Body of pancreas (tissue), 4 donors: Measurements from ENCODE around the gene ABCC9. TPM values are rescaled to one million over a fixed set of nuclear protein-coding genes. Genes with fewer than 3 reads are reported as not detected.

Source experiments
- ATAC-seq: fragments of 150-250 bp; one replicate; pipeline ENCODE4 v1.9.1; 2016
- DNase-seq, 4 donors: peaks; one replicate each; pipeline ENCODE4 v3.0.0-alpha.2; 2019
- H3K27ac ChIP-seq, 4 donors: fragments of 200-600 bp; sonication (generic); 1 replicate in 3 of 4; 2 replicates in 1 of 4; pipeline versions ENCODE4 v1.5.1 to v1.6.1; 2016 to 2019; ENCODE audit warnings: mild to moderate bottlenecking in 1 of 4, mixed read lengths in 1 of 4, moderate library complexity in 1 of 4
- H3K27me3 ChIP-seq, 2 donors: fragments of 200-600 bp; sonication (generic); one replicate each; pipeline ENCODE4 v1.6.0; 2016; ENCODE audit warnings: mild to moderate bottlenecking in 1 of 2
- H3K36me3 ChIP-seq, 2 donors: fragments of 200-600 bp; sonication (generic); replicated peaks in 1 of 2; 2 replicates each; pipeline ENCODE4 v1.5.1; 2016; ENCODE audit warnings: low read depth in 2 of 2; ENCODE audit not compliant: insufficient read depth in 1 of 2
- H3K4me1 ChIP-seq: fragments of 200-600 bp; sonication (generic); one replicate; pipeline ENCODE4 v1.6.0; 2016
- H3K4me3 ChIP-seq, 2 donors: fragments of 200-600 bp; sonication (generic); 1 replicate in 1 of 2; 2 replicates in 1 of 2; pipeline ENCODE4 v1.5.1; 2016 to 2019
- H3K9me3 ChIP-seq, 3 donors: fragments of 200-600 bp; sonication (generic); 1 replicate in 2 of 3; 2 replicates in 1 of 3; pipeline ENCODE4 v1.5.1; 2016
- CTCF ChIP-seq, 7 experiments: fragments of 450-650 bp in 4 of 7; fragments of 200-600 bp in 3 of 7; sonication (generic) in 3 of 7; IDR thresholded peaks; one replicate each; pipeline ENCODE4 v1.5.1; 2016 to 2019; ENCODE audit warnings: antibody characterized with exemption in 7 of 7
- POLR2A ChIP-seq, 3 donors: fragments of 450-650 bp; IDR thresholded peaks; one replicate each; pipeline ENCODE4 v1.6.1; 2016; ENCODE audit warnings: antibody characterized with exemption in 3 of 3, mild to moderate bottlenecking in 2 of 3
- WGBS, 2 donors: methylation state at CpG; one replicate each; pipeline ENCODE4 v1.1.5; 2017; 5-methylcytosine and 5-hydroxymethylcytosine counted together
- intact Hi-C: fragments of 100-400 bp; cut with DNase I; formaldehyde crosslinking; loops from one replicate; pipeline ENCODE4 v1.15.1; 2023
- small RNA-seq: library from RNA; depleted of rRNA; stranded (forward); fragments of <200 nt; gene quantifications from one replicate; pipeline ENCODE3, GENCODE V24; 2016
- total RNA-seq, 2 donors: library from RNA; depleted of rRNA; stranded (reverse); fragments of >200 nt; gene quantifications; one replicate each; pipeline ENCODE4 v1.1.0, GENCODE V29; 2016

Gene ABCC9
- total RNA-seq, 2 donors from 2014 or later = 12.2 to 13.2 TPM

GRCh38 chr12:21756699-21757098, 184.5 kb downstream of the ABCC9 start:
- intact Hi-C loops = no loop called here
- DNase-seq = no peak
- 40 to 48% methylated on average over 4 of the region's 4 CpGs for WGBS, 2 donors

GRCh38 chr12:21751517-21751916, 189.7 kb downstream of the ABCC9 start:
- peaks cover 14% of the 10 kb centered on the region for H3K4me1 ChIP-seq
- DNase-seq = peak in 2 of 4 donors; percentile 24 to 48
- intact Hi-C loops = no loop called here
- peak; percentile 71 for ATAC-seq
- no peaks in the 10 kb centered on the region for H3K27me3 ChIP-seq
- 16 to 17% methylated on average over 4 of the region's 4 CpGs for WGBS, 2 donors
- no peak overlapping the region for H3K4me3 ChIP-seq
- TF ChIP-seq POLR2A (IDR thresholded peaks at IDR 0.05) (no peak), CTCF (IDR thresholded peaks at IDR 0.05) (no peak)
- H3K9me3 ChIP-seq = no peaks in the 10 kb centered on the region
- no peak overlapping the region for H3K27ac ChIP-seq
- H3K36me3 ChIP-seq = no peaks in the 10 kb centered on the region

More at GRCh38 chr12:21756699-21757098, 184.5 kb downstream of the ABCC9 start:
- TF ChIP-seq CTCF (IDR thresholded peaks at IDR 0.05) (no peak), POLR2A (IDR thresholded peaks at IDR 0.05) (no peak)
- Histone ChIP-seq H3K4me1 (peaks cover 12% of the 10 kb centered on the region), H3K4me3 (no peak overlapping the region), H3K27me3 (no peaks in the 10 kb centered on the region), H3K9me3 (no peaks in the 10 kb centered on the region), H3K27ac (no peak overlapping the region), H3K36me3 (no peaks in the 10 kb centered on the region)
- ATAC-seq = no peak

Small RNA genes lying within 50 kb of the gene (small RNA-seq; reads per million reads assigned to genes)
- gene AC008250.2 = not detected

Other genes with a start within 250 kb of the ABCC9 start
- 10 to 100 TPM; 15.2 to 26.2 TPM for gene KCNJ8, start 166.7 kb downstream of the ABCC9 start, total RNA-seq
- gene CMAS, start 104.8 kb upstream of the ABCC9 start, total RNA-seq = 10 to 100 TPM; 10.9 to 20.8 TPM